Posterior vena cava (tissue), 2 donors: Measurements from ENCODE around the gene IMPA2. TPM values are rescaled to one million over a fixed set of nuclear protein-coding genes. Genes with fewer than 3 reads are reported as not detected.
"Not testable (repeated sequence)": the region's sequence is repeated elsewhere in the genome, so short reads cannot be mapped to it uniquely, and the experiment has no call there.

Source experiments
- DNase-seq: peaks from one replicate; pipeline ENCODE4 v3.0.0-alpha.2; 2020; ENCODE audit warnings: low spot score
- intact Hi-C, 2 donors: fragments of 100-400 bp; cut with DNase I; formaldehyde crosslinking; loops; one replicate each; pipeline versions ENCODE4 v1.14.1 to v1.14.2; 2022 to 2023
- total RNA-seq, 2 donors: library from RNA; stranded (reverse); fragmentation: NEBNext Ultra II Directional; extraction: Animal tissue kit (Norgen Biotek cat#: 25700); gene quantifications; one replicate each; pipeline ENCODE4 v1.2.1, GENCODE V29; 2021
- donor health status: DM: yes; HTN: yes; CAD: no.
- donor health status: DM: yes; HTN: yes; CAD: no.

Gene IMPA2
- total RNA-seq, 2 donors from 2014 or later: 14.9 to 31.5 TPM

- DNase-seq: no peak
- intact Hi-C loops: loop anchor here in 1 of 2 donors (10.0 kb wide), 1 partner anchor 100 kb away; no protein-coding TSS in a partner anchor
Measured at GRCh38 chr18:12034241-12035100, 53.2 kb downstream of the IMPA2 start.

DNA sequence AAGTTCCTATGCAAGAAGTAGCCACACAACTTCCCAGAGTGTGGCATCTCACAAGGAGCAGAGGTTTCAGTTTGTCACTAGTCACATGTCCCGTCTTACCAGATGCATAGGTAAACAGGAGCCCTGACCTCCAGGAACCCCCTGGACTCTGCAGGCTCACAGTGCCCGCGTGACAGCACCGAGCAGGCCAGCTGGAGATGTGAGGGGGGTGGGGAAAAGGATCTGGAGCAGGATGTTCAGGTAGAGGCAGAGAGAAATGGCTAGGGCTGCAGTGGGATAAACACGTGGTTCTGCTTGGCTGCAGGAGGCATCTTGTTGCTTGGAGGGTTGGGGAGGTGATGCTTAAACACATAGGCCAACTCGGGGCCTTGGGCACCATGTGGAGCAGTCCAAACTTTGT lies 54.2 kb downstream of the IMPA2 start:
- no peak for DNase-seq
- intact Hi-C loops: loop anchor here in 1 of 2 donors (10.0 kb wide), 1 partner anchor 101 kb away; no protein-coding TSS in a partner anchor

GRCh38 chr18:12036201-12036751 lies 55.0 kb downstream of the IMPA2 start:
- no peak for DNase-seq
- intact Hi-C loops: loop anchor here in 1 of 2 donors (10.0 kb wide), 1 partner anchor 101 kb away; no protein-coding TSS in a partner anchor

GRCh38 chr18:12038082-12038638 lies 56.9 kb downstream of the IMPA2 start:
- intact Hi-C loops: loop anchor here (2.0 to 10.0 kb wide), 2 partner anchors 101 to 103 kb away; no protein-coding TSS in a partner anchor
- peak; percentile 79 for DNase-seq

- intact Hi-C loops: loop anchor here (2.0 to 10.0 kb wide), 2 partner anchors 102 to 104 kb away; no protein-coding TSS in a partner anchor
- peak; percentile 95 for DNase-seq
Measured at GRCh38 chr18:12038639-12039539, 57.6 kb downstream of the IMPA2 start.

- not testable (repeated sequence) for DNase-seq
- intact Hi-C loops: loop anchor here (2.0 to 10.0 kb wide), 2 partner anchors 103 to 105 kb away; no protein-coding TSS in a partner anchor
Measured at GRCh38 chr18:12039540-12039930, 58.2 kb downstream of the IMPA2 start.

DNA sequence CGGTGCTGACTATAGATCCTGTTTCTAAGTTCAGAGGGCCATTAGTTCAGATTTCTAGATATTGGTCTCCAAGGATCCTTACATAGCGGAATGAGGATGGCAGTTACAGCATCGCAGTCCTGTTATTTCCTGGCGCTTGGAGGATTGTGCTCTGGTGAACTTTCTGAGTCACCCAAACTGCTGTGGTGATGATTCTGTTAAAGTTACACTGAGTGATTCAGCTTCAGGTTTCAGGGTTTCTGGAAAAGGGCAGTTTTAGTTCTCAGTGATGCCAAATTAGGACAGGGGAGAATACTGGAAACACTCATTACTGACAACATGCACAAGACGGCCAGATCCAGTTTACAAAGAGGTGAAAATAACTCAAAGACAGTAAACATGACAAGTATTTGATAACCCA lies 60.3 kb downstream of the IMPA2 start:
- intact Hi-C loops: no loop called here

DNA sequence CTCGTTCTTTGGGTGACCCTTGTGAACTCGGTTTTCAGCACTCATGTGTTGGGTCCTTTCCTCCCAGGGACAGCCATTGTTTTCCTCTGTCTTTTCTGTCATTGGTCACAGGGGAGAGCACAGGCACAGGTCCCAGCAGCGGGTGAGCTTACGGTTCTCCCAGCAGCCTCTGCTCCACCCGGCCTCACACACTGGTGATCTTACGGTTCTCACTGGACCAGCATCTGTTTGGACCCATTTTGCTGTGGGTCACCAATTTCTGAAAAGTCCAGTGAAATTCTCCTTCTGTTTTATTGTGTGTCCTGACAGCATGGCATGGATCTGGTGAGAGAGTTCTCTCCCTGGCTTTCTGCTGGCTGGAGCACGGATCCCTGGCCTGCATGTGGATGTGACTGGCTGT lies 62.5 kb downstream of the IMPA2 start:
- DNase-seq: no peak
- intact Hi-C loops: no loop called here

More for the DNA sequence above, 60.3 kb downstream of the IMPA2 start:
- DNase-seq: no peak

DNA sequence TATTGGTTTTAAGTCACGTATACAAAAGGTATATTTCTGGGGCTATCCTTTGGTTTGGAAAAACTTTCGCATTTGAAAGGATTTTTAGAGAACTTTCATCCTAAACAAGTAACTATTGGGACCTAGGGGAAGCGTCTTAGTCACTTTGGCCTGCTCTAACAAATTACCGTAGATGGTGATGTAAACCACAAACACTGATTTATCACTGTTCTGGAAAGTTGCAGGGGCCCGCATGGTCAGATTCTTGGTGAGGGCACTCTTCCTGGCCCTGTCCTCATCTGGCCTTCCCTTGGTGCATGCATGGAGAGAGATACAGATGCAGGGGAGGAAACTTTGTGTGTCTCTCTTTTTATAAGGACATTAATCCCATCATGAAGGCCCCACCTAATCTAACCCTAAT lies 63.3 kb downstream of the IMPA2 start:
- intact Hi-C loops: no loop called here
- DNase-seq: no peak

DNA sequence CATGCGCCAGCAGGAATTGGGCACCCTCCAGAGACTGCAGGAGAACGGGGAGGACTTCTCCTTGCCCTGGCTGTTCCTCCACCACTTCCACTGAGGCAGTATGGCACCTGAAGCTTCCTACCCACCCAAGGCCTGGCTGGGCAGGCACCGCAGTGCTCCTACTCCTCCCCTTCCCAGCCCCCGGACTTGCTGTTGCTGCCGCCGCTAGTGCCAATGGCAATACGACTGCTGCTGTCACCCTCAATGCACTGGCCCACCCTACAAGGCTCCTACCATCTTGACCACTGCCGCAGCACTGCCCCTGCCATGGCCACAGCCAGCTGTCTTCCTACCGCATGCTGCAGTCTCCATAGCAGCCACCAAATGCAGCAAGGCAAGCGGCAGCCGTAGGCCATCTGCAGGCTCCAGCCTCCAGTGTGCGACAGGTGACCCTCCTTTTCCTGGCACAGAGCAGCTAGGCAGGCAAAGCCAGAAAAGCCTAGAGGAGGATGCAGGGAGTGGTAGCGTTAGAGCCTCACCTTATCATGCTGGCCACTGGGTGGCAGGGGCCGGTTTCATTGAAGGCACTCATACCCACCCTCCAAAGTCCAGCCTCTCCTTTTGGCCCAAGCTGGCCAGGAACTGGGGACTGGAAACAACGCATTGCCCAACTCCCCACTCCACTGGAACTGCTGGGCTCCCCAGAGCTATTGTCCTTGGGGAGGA lies 64.9 kb downstream of the IMPA2 start:
- intact Hi-C loops: no loop called here
- DNase-seq: no peak

- intact Hi-C loops: no loop called here
- peak; percentile 74 for DNase-seq
Measured at GRCh38 chr18:12046751-12047335, 65.5 kb downstream of the IMPA2 start.

GRCh38 chr18:12048010-12048826 lies 66.9 kb downstream of the IMPA2 start:
- DNase-seq: peak; percentile 67
- intact Hi-C loops: no loop called here

- intact Hi-C loops: no loop called here
- no peak for DNase-seq
Measured at GRCh38 chr18:12048827-12049175, 67.5 kb downstream of the IMPA2 start.

DNA sequence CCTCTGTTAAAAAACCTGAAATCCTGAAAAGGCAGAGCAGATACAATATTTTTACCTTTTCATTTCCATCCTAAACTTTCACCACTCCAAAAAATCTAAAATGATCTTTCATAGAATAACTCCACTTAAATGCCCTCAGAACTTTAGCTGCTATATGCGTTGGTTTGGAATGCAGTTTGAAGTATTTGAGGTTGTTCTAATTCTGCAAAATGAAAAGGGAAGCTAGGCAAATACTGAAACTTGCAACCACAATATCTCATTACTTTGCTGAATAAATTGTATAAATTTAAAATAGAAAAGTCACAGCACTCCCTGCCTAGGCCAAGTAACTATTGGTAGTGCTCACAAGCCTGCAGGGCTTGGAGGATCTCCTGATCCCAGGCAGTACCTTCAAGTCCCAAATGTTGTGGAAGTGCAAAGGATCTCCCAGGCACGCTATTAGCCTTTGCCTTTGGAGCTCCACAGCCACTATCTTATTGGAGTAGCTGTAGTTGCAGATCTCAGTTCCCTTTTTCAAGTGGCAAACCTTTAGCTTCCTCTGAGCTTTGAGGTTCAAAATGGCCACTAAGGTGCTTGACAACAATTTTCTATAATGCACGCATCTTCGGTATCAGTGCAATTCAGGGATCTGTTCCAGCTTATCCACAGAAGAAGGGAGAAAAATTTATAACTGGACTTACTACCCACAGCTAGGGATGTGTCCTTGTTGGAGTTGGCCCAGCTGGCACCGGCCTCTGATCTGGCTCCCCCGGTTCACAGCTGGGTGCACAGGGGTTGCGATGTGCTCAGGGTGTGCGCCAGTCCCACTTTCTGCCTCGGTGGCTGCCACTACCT lies 68.9 kb downstream of the IMPA2 start:
- no peak for DNase-seq
- intact Hi-C loops: no loop called here

GRCh38 chr18:12052866-12053265 lies 71.6 kb downstream of the IMPA2 start:
- intact Hi-C loops: no loop called here
- no peak for DNase-seq

GRCh38 chr18:12053289-12053688 lies 72.0 kb downstream of the IMPA2 start:
- intact Hi-C loops: no loop called here
- no peak for DNase-seq
